Left ventricle myocardium inferior (tissue), 1 donor: ENCODE measurements around the gene DCDC1. TPM values are rescaled to one million over a fixed set of nuclear protein-coding genes. Genes with fewer than 3 reads are reported as not detected.

Experiments
- DNase-seq: peaks from one replicate; pipeline ENCODE4 v3.0.0-alpha.2; 2020
- H3K27ac ChIP-seq: fragments of 200-600 bp; replicated peaks from 2 replicates; pipeline ENCODE4 v1.8.0; 2021
- H3K27me3 ChIP-seq: fragments of 200-600 bp; 2 replicates; pipeline ENCODE4 v1.8.0; 2021; ENCODE audit warnings: low read depth
- H3K36me3 ChIP-seq: fragments of 200-600 bp; 2 replicates; pipeline ENCODE4 v1.8.0; 2021
- H3K4me1 ChIP-seq: fragments of 200-600 bp; 2 replicates; pipeline ENCODE4 v1.8.0; 2021
- H3K4me3 ChIP-seq: fragments of 200-600 bp; 2 replicates; pipeline ENCODE4 v1.8.0; 2021; ENCODE audit warnings: mild to moderate bottlenecking, moderate library complexity
- H3K9me3 ChIP-seq: fragments of 200-600 bp; replicated peaks from 2 replicates; pipeline ENCODE4 v1.8.0; 2021
- CTCF ChIP-seq: fragments of 200-600 bp; IDR thresholded peaks from 2 replicates; pipeline ENCODE4 v1.8.0; 2021; ENCODE audit warnings: antibody characterized with exemption, mild to moderate bottlenecking, borderline replicate concordance
- intact Hi-C: fragments of 100-400 bp; cut with micrococcal nuclease; formaldehyde crosslinking; loops from one replicate; pipeline ENCODE4 v1.11.0; 2022
- total RNA-seq: library from RNA; stranded (reverse); fragmentation: NEBNext Ultra II Directional; extraction: Animal tissue kit (Norgen Biotek cat#: 25700); gene quantifications from one replicate; pipeline ENCODE4 v1.2.1, GENCODE V29; 2021
- donor health status: DM: no; HTN: yes; CAD: no; lungs with severe emphysema.

The DCDC1 gene
- total RNA-seq, 1 donor from 2014 or later: not detected

- Histone ChIP-seq H3K4me3 (no peak overlapping the region), H3K36me3 (no peaks in the 10 kb centered on the region), H3K4me1 (no peaks in the 10 kb centered on the region), H3K27ac (no peak overlapping the region), H3K9me3 (no peaks in the 10 kb centered on the region), H3K27me3 (peaks cover 8% of the 10 kb centered on the region)
- DNase-seq: peak; percentile 44
- peak; percentile 68 for TF ChIP-seq CTCF
- intact Hi-C loops: no loop called here
Observed at GRCh38 chr11:31106968-31107576, 262.5 kb downstream of the DCDC1 start.

DNA sequence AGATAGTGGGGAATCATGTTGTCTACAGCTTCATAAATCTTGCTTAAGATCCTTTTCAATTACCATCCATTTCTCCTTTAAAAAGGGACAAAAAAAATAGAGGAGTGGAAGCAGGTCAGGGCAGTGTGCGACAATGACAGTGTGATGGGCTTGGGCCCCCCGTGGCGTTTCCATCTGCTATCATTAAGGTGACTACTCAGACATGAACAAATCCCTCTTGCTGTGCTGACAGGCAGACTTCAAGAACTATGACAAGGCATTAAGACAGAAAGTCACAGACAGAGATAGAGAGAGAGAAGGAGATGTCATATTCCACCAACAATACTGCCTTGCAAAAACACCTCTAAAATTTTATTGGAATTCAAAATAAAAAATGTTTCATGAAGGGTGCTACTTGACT lies 263.2 kb downstream of the DCDC1 start:
- TF ChIP-seq CTCF: no peak
- Histone ChIP-seq H3K4me1 (no peaks in the 10 kb centered on the region), H3K27me3 (peaks cover 8% of the 10 kb centered on the region), H3K36me3 (no peaks in the 10 kb centered on the region), H3K4me3 (no peak overlapping the region), H3K27ac (no peak overlapping the region), H3K9me3 (no peaks in the 10 kb centered on the region)
- intact Hi-C loops: no loop called here
- DNase-seq: no peak

GRCh38 chr11:31102875-31103274 lies 266.7 kb downstream of the DCDC1 start:
- intact Hi-C loops: no loop called here
- H3K9me3 ChIP-seq: no peaks in the 10 kb centered on the region
- TF ChIP-seq CTCF: no peak
- no peaks in the 10 kb centered on the region for H3K36me3 ChIP-seq
- no peaks in the 10 kb centered on the region for H3K4me1 ChIP-seq
- H3K27ac ChIP-seq: no peak overlapping the region
- peaks cover 11% of the 10 kb centered on the region for H3K27me3 ChIP-seq
- DNase-seq: no peak
- no peak overlapping the region for H3K4me3 ChIP-seq

- peaks cover 11% of the 10 kb centered on the region for H3K27me3 ChIP-seq
- intact Hi-C loops: no loop called here
- H3K4me3 ChIP-seq: no peak overlapping the region
- TF ChIP-seq CTCF: no peak
- H3K27ac ChIP-seq: no peak overlapping the region
- no peaks in the 10 kb centered on the region for H3K36me3 ChIP-seq
- no peaks in the 10 kb centered on the region for H3K4me1 ChIP-seq
- H3K9me3 ChIP-seq: no peaks in the 10 kb centered on the region
- no peak for DNase-seq
Observed at GRCh38 chr11:31102316-31102715, 267.2 kb downstream of the DCDC1 start.

DNA sequence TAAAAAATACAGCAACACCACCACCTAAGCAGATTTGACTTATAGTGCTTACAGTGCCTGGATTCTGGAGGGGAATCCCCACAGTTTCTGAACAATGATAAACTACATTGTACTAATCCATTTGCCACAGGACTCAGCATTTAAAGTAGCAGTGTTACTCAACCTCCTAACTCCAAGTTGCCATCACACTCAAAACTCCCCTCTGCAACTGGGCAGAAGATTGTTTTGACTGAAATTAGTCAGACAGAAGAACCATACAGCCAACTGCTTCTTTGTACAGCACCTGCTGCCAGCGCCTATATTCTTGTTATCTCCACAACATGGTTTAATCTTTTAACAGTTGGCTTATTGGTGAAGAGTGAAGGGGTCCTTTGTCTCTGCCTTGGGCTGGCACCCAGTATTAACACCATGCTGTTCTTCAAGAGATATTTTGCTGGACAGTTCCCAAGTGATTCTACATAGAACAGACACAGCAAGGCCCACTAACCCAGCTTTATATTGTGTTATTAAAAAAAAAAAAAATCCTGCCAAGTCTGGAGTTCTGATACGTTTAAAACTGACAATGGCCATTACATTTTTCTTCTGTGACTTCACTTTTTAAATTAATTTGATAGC lies 273.2 kb downstream of the DCDC1 start:
- Histone ChIP-seq H3K27me3 (peaks cover 3% of the 10 kb centered on the region), H3K4me3 (no peak overlapping the region), H3K27ac (no peak overlapping the region), H3K9me3 (no peaks in the 10 kb centered on the region), H3K36me3 (no peaks in the 10 kb centered on the region), H3K4me1 (no peaks in the 10 kb centered on the region)
- no peak for TF ChIP-seq CTCF
- DNase-seq: no peak
- intact Hi-C loops: no loop called here
